SK-N-SH treated with all-trans-retinoic acid at 6 μM for 48 hours (cell line): ENCODE data around the gene LHFPL3.

Source experiments
- ATAC-seq: fragments of 200-7000 bp; cut with Tn5 transposase; 3 replicates; pipeline ENCODE4 v1.9.1; 2020; ENCODE audit warnings: mild to moderate bottlenecking, moderate library complexity
- ARNTL ChIP-seq: fragments of 450-650 bp; formaldehyde crosslinking; IDR thresholded peaks from 2 replicates; pipeline ENCODE4 v1.5.0; 2020; ENCODE audit warnings: low read depth, mild to moderate bottlenecking, moderate library complexity, borderline replicate concordance
- BACH2 ChIP-seq: fragments of 250-450 bp; sonication (Bioruptor Pico); IDR thresholded peaks from 2 replicates; pipeline ENCODE4 v1.9.0; 2021; ENCODE audit warnings: mild to moderate bottlenecking, borderline replicate concordance
- CSDC2 ChIP-seq: fragments of 250-450 bp; sonication (Bioruptor Pico); IDR thresholded peaks from 2 replicates; pipeline ENCODE4 v1.5.0; 2020; ENCODE audit warnings: mild to moderate bottlenecking, moderate library complexity
- CSRNP3 ChIP-seq: fragments of 250-450 bp; sonication (Bioruptor Pico); IDR thresholded peaks from 2 replicates; pipeline ENCODE4 v1.5.1; 2021; ENCODE audit warnings: mild to moderate bottlenecking, moderate library complexity
- ESRRG ChIP-seq: fragments of 250-450 bp; sonication (Bioruptor Pico); IDR thresholded peaks from 2 replicates; pipeline ENCODE4 v1.6.1; 2021; ENCODE audit warnings: mild to moderate bottlenecking
- GLIS3 ChIP-seq: fragments of 250-450 bp; sonication (Bioruptor Pico); IDR thresholded peaks from 2 replicates; pipeline ENCODE4 v1.5.0; 2020; ENCODE audit warnings: mild to moderate bottlenecking, moderate library complexity
- ISL1 ChIP-seq: fragments of 250-450 bp; sonication (Bioruptor Pico); IDR thresholded peaks from 2 replicates; pipeline ENCODE4 v2.1.2; 2022; ENCODE audit warnings: mild to moderate bottlenecking, moderate library complexity
- OSR1 ChIP-seq: fragments of 250-450 bp; sonication (Bioruptor Pico); IDR thresholded peaks from 2 replicates; pipeline ENCODE4 v1.8.0; 2022; ENCODE audit warnings: moderate library complexity, mild to moderate bottlenecking, inconsistent platforms
- POU6F1 ChIP-seq: fragments of 250-450 bp; sonication (Bioruptor Pico); IDR thresholded peaks from 2 replicates; pipeline ENCODE4 v1.8.0; 2021; ENCODE audit warnings: low read depth, mild to moderate bottlenecking, moderate library complexity, borderline replicate concordance
- PPARA ChIP-seq: fragments of 250-450 bp; sonication (Bioruptor Pico); IDR thresholded peaks from 2 replicates; pipeline ENCODE4 v1.5.0; 2020; ENCODE audit warnings: mild to moderate bottlenecking, borderline replicate concordance
- RARB ChIP-seq: fragments of 250-450 bp; sonication (Bioruptor Pico); IDR thresholded peaks from 2 replicates; pipeline ENCODE4 v1.8.0; 2021; ENCODE audit warnings: mild to moderate bottlenecking, moderate library complexity
- SNAI2 ChIP-seq: fragments of 250-450 bp; sonication (Bioruptor Pico); IDR thresholded peaks from 2 replicates; pipeline ENCODE4 v1.5.0; 2020; ENCODE audit warnings: mild to moderate bottlenecking, moderate library complexity
- TCF4 ChIP-seq: fragments of 250-450 bp; sonication (Bioruptor Pico); IDR thresholded peaks from 2 replicates; pipeline ENCODE4 v1.8.0; 2021; ENCODE audit warnings: mild to moderate bottlenecking, moderate library complexity, borderline replicate concordance
- TOX ChIP-seq: fragments of 250-450 bp; sonication (Bioruptor Pico); IDR thresholded peaks from 2 replicates; pipeline ENCODE4 v1.8.0; 2021; ENCODE audit warnings: mild to moderate bottlenecking, moderate library complexity, borderline replicate concordance
- TSHZ2 ChIP-seq: fragments of 250-450 bp; sonication (Bioruptor Pico); IDR thresholded peaks from 2 replicates; pipeline ENCODE4 v1.5.0; 2020; ENCODE audit warnings: mild to moderate bottlenecking, moderate library complexity
- ZC3H10 ChIP-seq: fragments of 250-450 bp; sonication (Bioruptor Pico); IDR thresholded peaks from 2 replicates; pipeline ENCODE4 v1.5.1; 2021; ENCODE audit warnings: mild to moderate bottlenecking, moderate library complexity
- ZFP3 ChIP-seq: fragments of 250-450 bp; sonication (Bioruptor Pico); IDR thresholded peaks from 2 replicates; pipeline ENCODE4 v1.5.0; 2020; ENCODE audit warnings: mild to moderate bottlenecking, moderate library complexity
- ZFP30 ChIP-seq: fragments of 450-650 bp; formaldehyde crosslinking; IDR thresholded peaks from 2 replicates; pipeline ENCODE4 v1.5.0; 2022; ENCODE audit warnings: mild to moderate bottlenecking, moderate library complexity
- ZNF565 ChIP-seq: fragments of 450-650 bp; formaldehyde crosslinking; conservative IDR thresholded peaks from 2 replicates; pipeline ENCODE4 v1.5.0; 2020; ENCODE audit warnings: low read depth, mild to moderate bottlenecking, moderate library complexity
- ZNF70 ChIP-seq: fragments of 450-650 bp; formaldehyde crosslinking; IDR thresholded peaks from 2 replicates; pipeline ENCODE4 v1.5.0; 2020; ENCODE audit warnings: mild to moderate bottlenecking, moderate library complexity
- ZNF8 ChIP-seq: fragments of 450-650 bp; formaldehyde crosslinking; IDR thresholded peaks from 2 replicates; pipeline ENCODE4 v1.5.0; 2020; ENCODE audit warnings: mild to moderate bottlenecking, moderate library complexity
- TF ChIP-seq, protein P1 (sequence below): fragments of 250-450 bp; sonication (Bioruptor Pico); IDR thresholded peaks from 2 replicates; pipeline ENCODE4 v1.8.0; 2020; ENCODE audit warnings: mild to moderate bottlenecking, moderate library complexity, borderline replicate concordance

The LHFPL3 gene

GRCh38 chr7:104642560-104642959, 314.2 kb downstream of the LHFPL3 start:
- no peak for ATAC-seq

DNA sequence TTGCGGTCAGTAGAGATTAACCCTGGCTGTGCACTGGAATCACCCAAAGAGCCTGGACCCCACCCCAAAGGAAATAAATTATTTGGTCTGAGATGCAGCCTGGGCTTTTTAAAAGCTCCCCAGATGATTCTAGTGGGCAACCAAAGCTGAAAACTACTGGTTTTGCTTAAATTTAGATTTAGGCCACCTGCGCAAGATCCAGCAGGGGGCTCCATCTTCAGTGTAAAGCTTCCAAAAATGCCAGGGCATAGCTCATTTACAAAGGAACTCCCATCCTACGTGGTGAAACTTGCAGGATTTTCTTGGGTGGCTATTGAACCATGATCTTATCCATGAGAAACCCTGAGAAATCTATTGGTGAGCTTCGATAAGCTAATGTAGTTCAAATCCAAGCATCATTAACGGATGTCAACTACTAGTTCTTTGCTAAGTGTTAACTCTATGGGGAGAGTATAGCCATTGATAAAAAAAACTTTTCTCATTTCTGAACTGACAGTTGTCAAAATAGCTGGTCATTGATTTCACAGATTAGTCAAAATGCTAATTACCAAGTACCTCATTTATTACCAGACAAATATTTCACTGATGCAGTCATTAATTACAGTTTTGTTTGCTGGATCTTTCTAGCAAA, 315.3 kb downstream of the LHFPL3 start:
- TF ChIP-seq TSHZ2 (CRISPR knock-in tag) (no peak), ISL1 (CRISPR knock-in tag) (no peak), ZC3H10 (CRISPR knock-in tag) (no peak), ZNF8 (no peak), ESRRG (CRISPR knock-in tag) (no peak), TOX (no peak)
- ATAC-seq = peak; percentile 78

More at GRCh38 chr7:104642560-104642959, 314.2 kb downstream of the LHFPL3 start:
- no peak for TF ChIP-seq TCF4 (CRISPR knock-in tag)
- no peak for TF ChIP-seq CSDC2 (CRISPR knock-in tag)
- no peak for TF ChIP-seq BACH2 (CRISPR knock-in tag)

DNA sequence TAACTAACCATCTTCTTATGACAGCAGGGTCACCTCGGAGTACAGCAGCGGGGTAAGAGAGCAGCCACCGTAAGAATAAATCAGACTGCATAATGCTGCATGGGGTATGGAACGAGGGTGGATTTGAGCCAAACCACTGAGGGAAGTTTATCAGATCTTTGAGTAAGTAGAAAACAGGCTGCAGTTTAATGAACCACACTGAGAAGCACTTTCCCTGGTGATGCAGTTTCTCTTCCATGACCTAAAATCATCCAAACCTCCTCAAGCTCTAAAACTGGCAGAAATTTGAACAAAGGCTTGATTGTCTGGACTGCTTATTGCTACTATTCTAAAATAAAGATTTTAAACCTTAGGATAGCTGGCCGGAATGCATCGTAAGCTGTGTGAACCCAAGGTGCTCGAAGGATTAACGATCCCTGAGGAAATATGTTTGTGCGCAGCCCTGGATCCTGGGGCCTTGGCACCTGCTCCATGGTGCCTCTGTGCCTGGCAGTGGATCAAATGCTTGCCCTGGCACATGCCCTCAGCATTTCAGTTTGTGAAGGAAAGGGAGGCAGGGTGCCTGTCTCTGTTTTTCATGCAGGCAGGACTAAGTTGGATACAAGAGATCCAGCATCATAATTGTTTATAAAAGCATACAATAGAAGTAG, 322.7 kb downstream of the LHFPL3 start:
- ATAC-seq = no peak
- no peak for TF ChIP-seq ISL1 (CRISPR knock-in tag)
- no peak for TF ChIP-seq OSR1
- no peak for TF ChIP-seq ESRRG (CRISPR knock-in tag)
- TF ChIP-seq ZFP3 (CRISPR knock-in tag) = no peak
- no peak for TF ChIP-seq RARB (CRISPR knock-in tag)
- no peak for TF ChIP-seq CSDC2 (CRISPR knock-in tag)
- no peak for TF ChIP-seq TCF4 (CRISPR knock-in tag)
- no peak for TF ChIP-seq GLIS3
- TF ChIP-seq ZNF8 = no peak
- TF ChIP-seq ZNF70 (CRISPR knock-in tag) = no peak
- TF ChIP-seq ZFP30 (CRISPR knock-in tag) = no peak
- TF ChIP-seq CSRNP3 = no peak
- no peak for TF ChIP-seq ARNTL
- no peak for TF ChIP-seq BACH2 (CRISPR knock-in tag)
- TF ChIP-seq ZNF565 (CRISPR knock-in tag) = no peak

- ATAC-seq = no peak
- no peak for TF ChIP-seq ZNF8
- no peak for TF ChIP-seq OSR1
Observed at GRCh38 chr7:104652434-104652833, 324.0 kb downstream of the LHFPL3 start.

DNA sequence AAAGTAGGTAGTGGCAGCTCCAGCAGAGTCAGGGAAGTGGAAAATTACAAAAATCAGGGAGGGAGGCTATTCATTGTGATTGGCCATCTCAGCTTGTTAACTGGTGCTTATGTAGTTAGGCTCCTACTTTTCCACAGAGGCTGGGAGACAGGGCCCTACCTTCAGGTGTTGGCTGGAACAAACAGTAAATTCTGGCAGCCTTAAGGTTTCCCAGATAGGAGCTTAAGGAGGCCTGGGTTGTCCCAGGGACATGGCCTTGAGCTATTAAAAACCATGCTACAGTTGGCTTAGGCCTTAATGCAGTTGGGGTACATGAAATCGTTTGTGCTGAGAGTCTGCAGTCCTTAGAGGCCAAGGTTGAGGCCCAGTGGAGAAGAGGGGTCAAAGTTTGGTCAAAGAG, 324.5 kb downstream of the LHFPL3 start:
- no peak for ATAC-seq
- TF ChIP-seq ARNTL = no peak
- TF ChIP-seq ZNF565 (CRISPR knock-in tag) = no peak
- no peak for TF ChIP-seq ZFP30 (CRISPR knock-in tag)
- TF ChIP-seq, protein P1, sequence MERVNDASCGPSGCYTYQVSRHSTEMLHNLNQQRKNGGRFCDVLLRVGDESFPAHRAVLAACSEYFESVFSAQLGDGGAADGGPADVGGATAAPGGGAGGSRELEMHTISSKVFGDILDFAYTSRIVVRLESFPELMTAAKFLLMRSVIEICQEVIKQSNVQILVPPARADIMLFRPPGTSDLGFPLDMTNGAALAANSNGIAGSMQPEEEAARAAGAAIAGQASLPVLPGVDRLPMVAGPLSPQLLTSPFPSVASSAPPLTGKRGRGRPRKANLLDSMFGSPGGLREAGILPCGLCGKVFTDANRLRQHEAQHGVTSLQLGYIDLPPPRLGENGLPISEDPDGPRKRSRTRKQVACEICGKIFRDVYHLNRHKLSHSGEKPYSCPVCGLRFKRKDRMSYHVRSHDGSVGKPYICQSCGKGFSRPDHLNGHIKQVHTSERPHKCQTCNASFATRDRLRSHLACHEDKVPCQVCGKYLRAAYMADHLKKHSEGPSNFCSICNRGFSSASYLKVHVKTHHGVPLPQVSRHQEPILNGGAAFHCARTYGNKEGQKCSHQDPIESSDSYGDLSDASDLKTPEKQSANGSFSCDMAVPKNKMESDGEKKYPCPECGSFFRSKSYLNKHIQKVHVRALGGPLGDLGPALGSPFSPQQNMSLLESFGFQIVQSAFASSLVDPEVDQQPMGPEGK (CRISPR knock-in tag) = no peak
- no peak for TF ChIP-seq ZFP3 (CRISPR knock-in tag)
- TF ChIP-seq TOX = no peak
- no peak for TF ChIP-seq OSR1
- no peak for TF ChIP-seq PPARA (CRISPR knock-in tag)
- TF ChIP-seq TCF4 (CRISPR knock-in tag) = no peak
- no peak for TF ChIP-seq POU6F1 (CRISPR knock-in tag)
- TF ChIP-seq ZC3H10 (CRISPR knock-in tag) = no peak
- no peak for TF ChIP-seq RARB (CRISPR knock-in tag)
- TF ChIP-seq ESRRG (CRISPR knock-in tag) = no peak
- TF ChIP-seq ISL1 (CRISPR knock-in tag) = no peak
- no peak for TF ChIP-seq TSHZ2 (CRISPR knock-in tag)
- no peak for TF ChIP-seq SNAI2 (CRISPR knock-in tag)
